Nucleus accumbens (tissue), 56 donors: Measurements from ENCODE around the gene PITPNC1.
"Not testable (repeated sequence)": the region's sequence is repeated elsewhere in the genome, so short reads cannot be mapped to it uniquely, and the experiment has no call there.

Experiments
- DNase-seq, 56 donors: peaks; one replicate each; lab custom pipeline; 2025; lab: John Stamatoyannopoulos, UW

PITPNC1 gene

GRCh38 chr17:67452681-67453554 lies 75.8 kb downstream of the PITPNC1 start:
- DNase-seq: no peak

- DNase-seq: no peak
Measured at GRCh38 chr17:67456103-67456502, 79.0 kb downstream of the PITPNC1 start.

DNA sequence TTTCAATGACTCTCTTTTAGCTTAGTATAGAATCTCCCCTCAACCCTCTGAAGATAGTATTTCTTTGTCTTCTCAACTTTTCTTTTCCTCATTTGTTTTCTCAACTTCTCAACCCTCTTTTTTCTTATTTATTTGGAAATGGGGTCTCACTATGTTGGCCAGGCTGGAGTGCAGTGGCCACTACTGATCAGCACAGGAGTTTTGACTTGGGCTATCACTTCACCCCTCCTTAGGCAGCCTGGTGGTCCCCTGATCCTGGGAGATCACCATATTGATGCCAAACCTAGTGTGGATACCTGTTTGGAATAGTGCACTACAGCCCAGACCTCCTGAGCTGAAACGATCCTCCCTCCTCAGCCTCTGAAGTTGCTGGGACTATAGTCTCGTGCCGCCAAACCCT lies 79.8 kb downstream of the PITPNC1 start:
- DNase-seq: no peak

DNA sequence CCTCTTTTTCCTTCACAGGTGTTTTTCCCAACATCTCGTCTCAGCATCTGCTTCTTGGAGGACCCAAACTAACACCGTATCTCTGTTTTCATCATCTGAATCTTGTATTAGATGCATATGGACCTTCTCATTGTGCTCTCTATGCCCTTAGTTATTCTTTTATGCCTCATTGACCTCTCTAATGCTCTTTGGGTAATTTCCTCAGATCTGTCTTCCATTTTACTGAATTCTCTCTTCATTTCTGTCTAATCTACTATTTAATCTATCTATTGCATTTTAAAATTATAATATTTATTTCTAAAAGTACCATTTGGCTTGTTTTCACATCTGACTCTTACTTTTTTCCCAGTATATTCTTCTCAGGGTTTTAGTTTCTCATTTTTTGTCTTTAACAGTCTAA lies 81.1 kb downstream of the PITPNC1 start:
- DNase-seq: no peak

GRCh38 chr17:67459985-67460384 lies 82.9 kb downstream of the PITPNC1 start:
- peak in 2 of 56 donors; percentile 12 to 15 for DNase-seq

- DNase-seq: no peak
Measured at GRCh38 chr17:67461228-67461780, 84.2 kb downstream of the PITPNC1 start.

DNA sequence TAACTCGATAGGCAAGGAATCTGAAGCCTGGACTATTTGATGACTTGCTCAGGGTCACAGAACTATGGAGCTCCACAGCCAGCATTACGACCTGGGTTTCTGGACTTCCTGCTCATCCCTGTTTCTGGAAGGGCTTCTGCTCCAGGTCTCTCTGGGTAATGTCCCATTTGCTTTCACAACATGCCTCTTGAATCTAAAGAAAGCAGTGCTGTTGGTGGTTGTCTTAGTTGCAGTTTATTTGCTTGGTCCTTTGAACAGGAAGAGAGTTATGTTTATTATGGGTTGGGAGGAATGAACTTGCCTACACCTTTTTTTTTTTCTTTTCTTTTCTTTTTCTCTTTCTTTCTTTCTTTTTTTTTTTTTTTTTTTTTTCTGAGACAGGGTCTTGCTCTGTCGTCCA lies 84.8 kb downstream of the PITPNC1 start:
- DNase-seq: no peak

- DNase-seq: no peak
Measured at GRCh38 chr17:67466251-67466796, 89.2 kb downstream of the PITPNC1 start.

- no peak for DNase-seq
Measured at GRCh38 chr17:67467500-67468455, 90.7 kb downstream of the PITPNC1 start.

DNA sequence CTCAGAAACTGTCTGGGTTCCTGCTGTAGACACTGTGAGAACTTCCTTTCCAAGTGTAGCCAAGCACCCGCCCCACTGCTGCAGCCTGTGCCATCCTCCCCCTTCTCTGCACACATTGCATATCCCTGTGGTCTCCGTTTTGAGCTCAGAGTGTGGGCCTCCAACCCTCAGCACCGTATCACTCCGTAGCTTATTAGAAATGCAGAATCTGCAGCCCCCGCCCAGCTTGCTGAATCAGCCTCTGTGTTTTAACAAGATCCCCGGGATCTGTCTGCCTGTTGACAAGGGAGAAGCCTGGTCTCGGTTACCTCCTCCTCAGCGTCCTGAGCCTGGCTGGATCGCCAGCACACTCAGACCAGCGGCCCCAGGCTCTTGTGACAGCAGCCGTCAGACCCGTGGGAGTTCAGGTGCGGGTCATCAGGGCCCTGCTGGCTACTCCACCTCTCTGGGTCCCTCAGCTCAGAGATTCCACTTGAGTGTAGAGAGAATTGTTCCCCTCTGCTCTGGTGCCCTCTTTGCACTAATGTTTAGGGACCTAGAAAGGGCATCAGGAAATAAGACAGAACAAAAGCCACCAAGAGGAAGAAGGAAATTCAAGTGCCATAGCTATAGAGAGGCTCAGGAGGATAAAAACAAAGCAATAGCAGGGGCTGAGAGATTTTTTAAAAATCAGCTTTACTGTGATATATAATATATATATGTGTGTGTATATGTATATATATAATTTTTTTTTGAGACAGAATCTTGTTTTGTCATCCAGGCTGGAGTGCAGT lies 92.3 kb downstream of the PITPNC1 start:
- peak in 37 of 56 donors; percentile 9 to 82 (median 41) for DNase-seq

DNA sequence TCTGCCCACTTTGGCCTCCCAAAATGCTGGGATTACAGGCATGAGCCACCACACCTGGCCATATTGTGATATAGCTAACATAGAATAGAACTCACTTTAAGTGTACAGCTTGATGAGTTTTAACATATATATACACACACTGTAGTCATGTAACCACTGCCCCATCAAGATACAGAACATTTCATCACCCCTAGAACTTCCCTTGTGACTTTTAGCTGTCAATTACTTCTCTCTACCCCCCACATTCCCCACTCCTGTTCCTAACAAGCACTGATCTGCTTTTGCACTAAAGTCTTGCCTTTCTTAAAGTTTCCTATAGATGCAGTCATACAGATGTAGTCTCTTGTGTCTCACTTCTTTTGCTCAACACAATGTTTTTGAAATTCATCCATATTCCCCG lies 93.1 kb downstream of the PITPNC1 start:
- no peak for DNase-seq

GRCh38 chr17:67471118-67471517 lies 94.0 kb downstream of the PITPNC1 start:
- no peak for DNase-seq

GRCh38 chr17:67472606-67473005 lies 95.5 kb downstream of the PITPNC1 start:
- not testable (repeated sequence) for DNase-seq

- DNase-seq: no peak
Measured at GRCh38 chr17:67474081-67474661, 97.1 kb downstream of the PITPNC1 start.

- peak in 53 of 56 donors; percentile 17 to 89 (median 66) for DNase-seq
Measured at GRCh38 chr17:67475161-67475937, 98.3 kb downstream of the PITPNC1 start.

- no peak for DNase-seq
Measured at GRCh38 chr17:67476787-67477335, 99.8 kb downstream of the PITPNC1 start.

GRCh38 chr17:67477687-67478086 lies 100.6 kb downstream of the PITPNC1 start:
- DNase-seq: no peak

GRCh38 chr17:67478401-67479041 lies 101.4 kb downstream of the PITPNC1 start:
- peak in 31 of 56 donors; percentile 7 to 85 (median 52) for DNase-seq
